OCI-LY3 (cell line): ENCODE measurements around the gene SFI1.

Experiments used
- H2AFZ ChIP-seq: fragments of 200-600, 300-600 bp; shearing (Covaris generic); 2 replicates; pipeline ENCODE4 v1.6.0; 2014; ENCODE audit warnings: antibody characterized with exemption, low read depth, low read length
- H3K27ac ChIP-seq: fragments of 200-600, 300-600 bp; sonication (generic); 2 replicates; pipeline ENCODE4 v1.5.1; 2014; ENCODE audit warnings: mild to moderate bottlenecking, low read length, moderate library complexity, mixed read lengths
- H3K27me3 ChIP-seq: fragments of 200-600, 300-600 bp; sonication (generic); 2 replicates; pipeline ENCODE4 v1.6.1; 2014; ENCODE audit warnings: low read depth, low read length, mixed read lengths
- H3K36me3 ChIP-seq: fragments of 200-600, 300-600 bp; sonication (generic); replicated peaks from 2 replicates; pipeline ENCODE3; 2014; ENCODE audit warnings: low read depth, low read length, mixed read lengths
- H3K4me1 ChIP-seq: fragments of 300-600, 200-600 bp; sonication (generic); 2 replicates; pipeline ENCODE4 v1.6.1; 2014; ENCODE audit warnings: low read length, mixed read lengths
- H3K4me2 ChIP-seq: fragments of 200-600, 300-600 bp; sonication (generic); 2 replicates; pipeline ENCODE4 v1.6.1; 2014; ENCODE audit warnings: low read length, mixed read lengths
- H3K4me3 ChIP-seq: fragments of 300-600, 200-600 bp; sonication (generic); 2 replicates; pipeline ENCODE4 v1.5.1; 2014; ENCODE audit warnings: antibody characterized with exemption, mild to moderate bottlenecking, low read length, moderate library complexity
- H3K79me2 ChIP-seq: fragments of 300-600, 200-600 bp; shearing (Covaris generic); 2 replicates; pipeline ENCODE4 v1.6.1; 2014; ENCODE audit warnings: mild to moderate bottlenecking, low read length, mixed read lengths
- H3K9ac ChIP-seq: fragments of 300-600, 200-600 bp; shearing (Covaris generic); 2 replicates; pipeline ENCODE4 v1.6.0; 2014; ENCODE audit warnings: mild to moderate bottlenecking, low read length, moderate library complexity
- H3K9me3 ChIP-seq: fragments of 200-600, 300-600 bp; shearing (Covaris generic); 2 replicates; pipeline ENCODE4 v1.6.1; 2014; ENCODE audit warnings: low read length, mixed read lengths; ENCODE audit not compliant: insufficient read depth
- H4K20me1 ChIP-seq: fragments of 200-600, 300-600 bp; sonication (generic); 2 replicates; pipeline ENCODE4 v1.6.1; 2016; ENCODE audit warnings: low read length, mixed read lengths; ENCODE audit not compliant: insufficient read depth
- CTCF ChIP-seq: fragments of 200-600, 300-600 bp; sonication (generic); IDR thresholded peaks from 2 replicates; pipeline ENCODE4 v1.5.1; 2014; ENCODE audit warnings: antibody characterized with exemption, low read length, low read depth
- EZH2phosphoT487 ChIP-seq: fragments of 200-600 bp; shearing (Covaris generic); IDR thresholded peaks from 2 replicates; pipeline ENCODE4 v1.6.1; 2018; ENCODE audit warnings: antibody characterized with exemption, mixed run types, low read depth

Gene SFI1

GRCh38 chr22:31627223-31627731, 130.9 kb downstream of the SFI1 start:
- TF ChIP-seq EZH2phosphoT487, result no peak
- no peak for TF ChIP-seq CTCF
- peaks cover 17% of the 10 kb centered on the region for H3K4me1 ChIP-seq
- H3K4me2 ChIP-seq, result no peak overlapping the region
- H2AFZ ChIP-seq, result no peak overlapping the region
- H3K27me3 ChIP-seq, result no peaks in the 10 kb centered on the region
- peaks cover 5% of the 10 kb centered on the region for H3K36me3 ChIP-seq
- H4K20me1 ChIP-seq, result peaks cover 70% of the 10 kb centered on the region
- H3K27ac ChIP-seq, result no peak overlapping the region
- H3K79me2 ChIP-seq, result peaks cover 98% of the 10 kb centered on the region
- no peaks in the 10 kb centered on the region for H3K9me3 ChIP-seq
- H3K4me3 ChIP-seq, result no peak overlapping the region
- no peak overlapping the region for H3K9ac ChIP-seq

- H4K20me1 ChIP-seq, result peaks cover 64% of the 10 kb centered on the region
- H3K36me3 ChIP-seq, result peaks cover 5% of the 10 kb centered on the region
- H2AFZ ChIP-seq, result no peak overlapping the region
- no peak overlapping the region for H3K4me2 ChIP-seq
- H3K9me3 ChIP-seq, result no peaks in the 10 kb centered on the region
- TF ChIP-seq CTCF (no peak), EZH2phosphoT487 (no peak)
- no peaks in the 10 kb centered on the region for H3K27me3 ChIP-seq
- peaks cover 96% of the 10 kb centered on the region for H3K79me2 ChIP-seq
- H3K9ac ChIP-seq, result no peak overlapping the region
- no peak overlapping the region for H3K4me3 ChIP-seq
- H3K27ac ChIP-seq, result no peak overlapping the region
- H3K4me1 ChIP-seq, result peaks cover 17% of the 10 kb centered on the region
These were observed 132.0 kb downstream of the SFI1 start for GRCh38 chr22:31628362-31628761.

GRCh38 chr22:31628969-31629708, 132.8 kb downstream of the SFI1 start:
- Histone ChIP-seq H2AFZ (no peak overlapping the region), H4K20me1 (peaks cover 60% of the 10 kb centered on the region), H3K4me3 (peak overlapping the region; percentile 95), H3K36me3 (peaks cover 5% of the 10 kb centered on the region), H3K9ac (no peak overlapping the region), H3K27me3 (no peaks in the 10 kb centered on the region), H3K4me2 (peak overlapping the region; percentile 97), H3K9me3 (no peaks in the 10 kb centered on the region), H3K79me2 (peaks cover 90% of the 10 kb centered on the region), H3K27ac (no peak overlapping the region), H3K4me1 (peaks cover 17% of the 10 kb centered on the region)
- TF ChIP-seq CTCF (peak; percentile 47), EZH2phosphoT487 (no peak)

- Histone ChIP-seq H3K79me2 (peaks cover 85% of the 10 kb centered on the region), H3K36me3 (peaks cover 5% of the 10 kb centered on the region)
These were observed 133.4 kb downstream of the SFI1 start for GRCh38 chr22:31629741-31630184.

More at GRCh38 chr22:31629741-31630184, 133.4 kb downstream of the SFI1 start:
- Histone ChIP-seq H3K9me3 (no peaks in the 10 kb centered on the region), H3K27me3 (no peaks in the 10 kb centered on the region), H3K9ac (peak overlapping the region; percentile 91), H3K4me2 (peak overlapping the region; percentile 97), H2AFZ (peak overlapping the region; percentile 66; the same call in 1 of the 2 replicates), H4K20me1 (peaks cover 61% of the 10 kb centered on the region), H3K4me1 (peaks cover 17% of the 10 kb centered on the region), H3K27ac (peak overlapping the region; percentile 70), H3K4me3 (peak overlapping the region; percentile 95)
- TF ChIP-seq EZH2phosphoT487, result no peak
- no peak for TF ChIP-seq CTCF
